CD4-positive, alpha-beta memory T cell (primary cell): ENCODE data around the gene LLGL2. TPM values are rescaled to one million over a fixed set of nuclear protein-coding genes. Genes with fewer than 3 reads are reported as not detected.
A peak's percentile ranks its signal among the peaks of the same experiment; 100 is the strongest.

ENCODE experiments used
- CTCF ChIA-PET: fragments of 350-600 bp; sonication (Branson Sonifier 250); formaldehyde crosslinking; loops from one replicate; lab custom pipeline; 2021; ENCODE audit warnings: inconsistent platforms; ENCODE audit not compliant: partially characterized antibody; lab: Charles Lee
- POLR2A ChIA-PET: fragments of 350-600 bp; sonication (Branson Sonifier 250); formaldehyde crosslinking; loops from one replicate; lab custom pipeline; 2021; ENCODE audit not compliant: partially characterized antibody; lab: Charles Lee
- DNase-seq, 5 donors: peaks; one replicate each; pipeline versions ENCODE4 v3.0.0 to v3.0.0-alpha.2; 2020 to 2022; ENCODE audit warnings: mixed read lengths in 1 of 5
- H3K27ac ChIP-seq: one replicate; pipeline ENCODE4 v1.7.0; 2013; ENCODE audit warnings: low read depth, low read length
- H3K27me3 ChIP-seq: 2 replicates; pipeline ENCODE4 v1.7.0; 2013; ENCODE audit warnings: mild to moderate bottlenecking, low read length, moderate library complexity; ENCODE audit not compliant: insufficient read depth
- H3K36me3 ChIP-seq: 2 replicates; pipeline ENCODE4 v1.7.0; 2013; ENCODE audit warnings: mild to moderate bottlenecking, low read length, moderate library complexity; ENCODE audit not compliant: insufficient read depth
- H3K4me1 ChIP-seq: 2 replicates; pipeline ENCODE4 v1.7.0; 2013; ENCODE audit warnings: mild to moderate bottlenecking, low read length, moderate library complexity; ENCODE audit not compliant: insufficient read depth
- H3K4me3 ChIP-seq, 2 donors: one replicate each; pipeline ENCODE4 v1.7.0; 2013; ENCODE audit warnings: low read length in 2 of 2, mild to moderate bottlenecking in 1 of 2
- H3K9me3 ChIP-seq, 2 donors: one replicate each; pipeline ENCODE4 v1.7.0; 2013; ENCODE audit warnings: low read length in 2 of 2, control low read depth in 1 of 2; ENCODE audit not compliant: control insufficient read depth in 1 of 2
- H3K27ac Mint-ChIP-seq, 7 donors: one replicate each; pipeline ENCODE4 v1.8.0; 2020 to 2021; ENCODE audit warnings: mixed read lengths in 7 of 7, mild to moderate bottlenecking in 6 of 7, inconsistent platforms in 3 of 7, moderate library complexity in 3 of 7
- H3K27me3 Mint-ChIP-seq, 2 donors: one replicate each; pipeline ENCODE4 v1.8.0; 2020 to 2021; ENCODE audit warnings: mixed read lengths in 2 of 2
- H3K36me3 Mint-ChIP-seq, 2 donors: one replicate each; pipeline ENCODE4 v1.8.0; 2020 to 2021; ENCODE audit warnings: mixed read lengths in 2 of 2, inconsistent platforms in 1 of 2, mild to moderate bottlenecking in 1 of 2
- H3K4me1 Mint-ChIP-seq, 4 donors: one replicate each; pipeline ENCODE4 v1.8.0; 2020 to 2021; ENCODE audit warnings: mixed read lengths in 4 of 4, mild to moderate bottlenecking in 1 of 4
- H3K4me3 Mint-ChIP-seq, 8 donors: one replicate each; pipeline ENCODE4 v1.8.0; 2020 to 2021; ENCODE audit warnings: mixed read lengths in 8 of 8, mild to moderate bottlenecking in 7 of 8, moderate library complexity in 6 of 8, inconsistent platforms in 3 of 8
- H3K9me3 Mint-ChIP-seq, 8 donors: one replicate each; pipeline ENCODE4 v1.8.0; 2020 to 2021; ENCODE audit warnings: mixed read lengths in 8 of 8, mild to moderate bottlenecking in 5 of 8, inconsistent platforms in 3 of 8, moderate library complexity in 1 of 8
- intact Hi-C: fragments of 100-400 bp; cut with micrococcal nuclease; formaldehyde crosslinking; loops from one replicate; pipeline ENCODE4 v1.15.1; 2023
- polyA plus RNA-seq, 2 donors: library from polyadenylated mRNA; unstranded; fragments of 300-500 nt; fragmentation: Illumina TruSeq; gene quantifications; one replicate each; pipeline ENCODE4 v1.2.3, GENCODE V29; 2021
- total RNA-seq, 2 experiments: library from RNA; stranded (reverse); gene quantifications; one replicate each; pipeline ENCODE4 v1.2.3, GENCODE V29; 2021

The LLGL2 gene
- total and polyA plus RNA-seq, 4 experiments from 2014 or later, result 19.3 to 43.6 (median 32.2) TPM

- intact Hi-C loops, result no loop called here
- Histone ChIP-seq H3K27me3 (no peaks in the 10 kb centered on the region), H3K9me3 (no peaks in the 10 kb centered on the region), H3K36me3 (no peaks in the 10 kb centered on the region), H3K4me1 (peaks cover 21% of the 10 kb centered on the region), H3K27ac (no peak overlapping the region), H3K4me3 (no peak overlapping the region)
- ChIA-PET POLR2A (interaction anchor here (1.6 kb wide), 1 partner anchor 12 kb away, joined by 6 read pairs; the partner anchor contains the start of gene LLGL2), CTCF (interaction anchor here (1.3 to 1.6 kb wide), 2 partner anchors 9 to 11 kb away, joined by 6 to 7 read pairs; partner anchors contain the start of gene LLGL2)
- H3K27me3 Mint-ChIP-seq, result no peaks in the 10 kb centered on the region
- H3K36me3 Mint-ChIP-seq, result peaks cover 5 to 11% of the 10 kb centered on the region in 2 donors
- H3K4me3 Mint-ChIP-seq, result peak overlapping the region in 4 of 8 donors; percentile 7 to 50 (median 26)
- peak overlapping the region in 1 of 7 donors; percentile 52 for H3K27ac Mint-ChIP-seq
- no peak for DNase-seq
- H3K4me1 Mint-ChIP-seq, result peaks cover 12 to 18% (median 15%) of the 10 kb centered on the region in 4 donors
- H3K9me3 Mint-ChIP-seq, result no peaks in the 10 kb centered on the region
Observed at GRCh38 chr17:75513641-75514000, 11.9 kb upstream of the LLGL2 start.

- Histone ChIP-seq H3K4me1 (peaks cover 29% of the 10 kb centered on the region), H3K27ac (no peak overlapping the region), H3K9me3 (no peaks in the 10 kb centered on the region), H3K36me3 (no peaks in the 10 kb centered on the region), H3K27me3 (no peaks in the 10 kb centered on the region), H3K4me3 (no peak overlapping the region)
- Mint-ChIP-seq H3K9me3 (no peaks in the 10 kb centered on the region), H3K27me3 (no peaks in the 10 kb centered on the region), H3K36me3 (peaks cover 6 to 14% of the 10 kb centered on the region in 2 donors), H3K27ac (peak overlapping the region in 1 of 7 donors; percentile 52), H3K4me1 (peaks cover 13 to 26% (median 17%) of the 10 kb centered on the region in 4 donors), H3K4me3 (peak overlapping the region in 5 of 8 donors; percentile 28 to 57 (median 49))
- intact Hi-C loops, result no loop called here
- no peak for DNase-seq
- POLR2A ChIA-PET, result interaction anchor here (1.4 to 1.6 kb wide), 2 partner anchors 11 to 58 kb away, joined by 3 to 6 read pairs; partner anchors contain the start of genes LLGL2 and TMEM94
- CTCF ChIA-PET, result interaction anchor here (1.3 to 1.6 kb wide), 2 partner anchors 8 to 10 kb away, joined by 6 to 7 read pairs; partner anchors contain the start of gene LLGL2
Observed at GRCh38 chr17:75514299-75514918, 11.1 kb upstream of the LLGL2 start.

- ChIA-PET CTCF (no interaction called here), POLR2A (interaction anchor here (1.4 to 1.6 kb wide), 2 partner anchors 10 to 59 kb away, joined by 3 to 6 read pairs; partner anchors contain the start of genes LLGL2 and TMEM94)
- no peak overlapping the region for H3K27ac Mint-ChIP-seq
- intact Hi-C loops, result loop anchor here (1.0 to 5.0 kb wide), 2 partner anchors 89 to 333 kb away; partner anchors contain the start of gene SUMO2
- no peaks in the 10 kb centered on the region for H3K9me3 Mint-ChIP-seq
- peak overlapping the region in 6 of 8 donors; percentile 28 to 57 (median 36) for H3K4me3 Mint-ChIP-seq
- H3K4me1 ChIP-seq, result peaks cover 29% of the 10 kb centered on the region
- DNase-seq, result no peak
- no peaks in the 10 kb centered on the region for H3K27me3 Mint-ChIP-seq
- H3K9me3 ChIP-seq, result no peaks in the 10 kb centered on the region
- peak overlapping the region in 1 of 2 donors; percentile 74 for H3K4me3 ChIP-seq
- H3K27me3 ChIP-seq, result no peaks in the 10 kb centered on the region
- peaks cover 16 to 31% (median 19%) of the 10 kb centered on the region in 4 donors for H3K4me1 Mint-ChIP-seq
- no peak overlapping the region for H3K27ac ChIP-seq
- peaks cover 3% of the 10 kb centered on the region for H3K36me3 ChIP-seq
- peaks cover 10 to 16% of the 10 kb centered on the region in 2 donors for H3K36me3 Mint-ChIP-seq
Observed at GRCh38 chr17:75514919-75515495, 10.5 kb upstream of the LLGL2 start.

- peaks cover 10 to 16% of the 10 kb centered on the region in 2 donors for H3K36me3 Mint-ChIP-seq
- POLR2A ChIA-PET, result interaction anchor here (0.5 to 2.2 kb wide), 25 partner anchors 10 to 503 kb away, joined by 3 to 72 read pairs (median 5); partner anchors contain the start of genes GALK1, GGA3, GRB2 and LLGL2
- no peaks in the 10 kb centered on the region for H3K27me3 Mint-ChIP-seq
Observed at GRCh38 chr17:75515496-75516254, 9.8 kb upstream of the LLGL2 start, which contains the start of gene CASKIN2. TSS of gene CASKIN2 (minus strand) at chr17:75515537. CDS start at chr17:75513804, 1,733 bp downstream.

GRCh38 chr17:75516255-75516618 is 9.3 kb upstream of the LLGL2 start, which contains the start of gene TSEN54:
TSS of gene TSEN54 (plus strand) at chr17:75516528. CDS start at chr17:75516561, 33 bp downstream.
- Mint-ChIP-seq H3K27ac (peak within 1 kb of the TSS; percentile 84 to 98 (median 95)), H3K4me1 (peaks cover 16 to 31% (median 19%) of the 10 kb centered on the region in 4 donors), H3K4me3 (peak within 1 kb of the TSS; percentile 78 to 91 (median 84)), H3K27me3 (no peaks in the 10 kb centered on the region), H3K9me3 (no peaks in the 10 kb centered on the region), H3K36me3 (peaks cover 10 to 20% of the 10 kb centered on the region in 2 donors)
- Histone ChIP-seq H3K36me3 (peaks cover 7% of the 10 kb centered on the region), H3K27ac (peak within 1 kb of the TSS; percentile 70), H3K4me1 (peaks cover 29% of the 10 kb centered on the region), H3K27me3 (no peaks in the 10 kb centered on the region), H3K9me3 (no peaks in the 10 kb centered on the region), H3K4me3 (peak within 1 kb of the TSS; percentile 69 to 74)
- peak; percentile 92 to 95 (median 93) for DNase-seq
- CTCF ChIA-PET, result interaction anchor here (0.5 to 3.3 kb wide), 18 partner anchors 10 to 1209 kb away, joined by 3 to 24 read pairs (median 5); partner anchors contain the start of genes GRB2, LLGL2, SLC25A19 and TMEM94
- POLR2A ChIA-PET, result interaction anchor here (0.5 to 2.2 kb wide), 27 partner anchors 9 to 504 kb away, joined by 3 to 72 read pairs (median 5); partner anchors contain the start of genes GALK1, GGA3, GRB2 and LLGL2
- intact Hi-C loops, result loop anchor here (1.0 to 5.0 kb wide), 5 partner anchors 9 to 334 kb away; partner anchors contain the start of genes GRB2, LLGL2, SLC25A19 and SUMO2

More at GRCh38 chr17:75515496-75516254, 9.8 kb upstream of the LLGL2 start, which contains the start of gene CASKIN2:
- H3K4me1 Mint-ChIP-seq, result peaks cover 16 to 31% (median 19%) of the 10 kb centered on the region in 4 donors
- DNase-seq, result peak; percentile 68 to 74 (median 70)
- intact Hi-C loops, result loop anchor here (1.0 to 5.0 kb wide), 6 partner anchors 10 to 333 kb away; partner anchors contain the start of genes GRB2, LLGL2, SLC25A19 and SUMO2
- no peaks in the 10 kb centered on the region for H3K9me3 Mint-ChIP-seq
- H3K4me3 ChIP-seq, result peak within 1 kb of the TSS; percentile 69 to 74
- H3K36me3 ChIP-seq, result peaks cover 4% of the 10 kb centered on the region
- CTCF ChIA-PET, result interaction anchor here (0.8 to 3.3 kb wide), 14 partner anchors 10 to 237 kb away, joined by 3 to 24 read pairs (median 6); partner anchors contain the start of genes GRB2, LLGL2, SLC25A19 and TMEM94
- H3K4me1 ChIP-seq, result peaks cover 29% of the 10 kb centered on the region
- H3K27ac Mint-ChIP-seq, result peak within 1 kb of the TSS in 6 of 7 donors; percentile 19 to 75 (median 52)
- no peaks in the 10 kb centered on the region for H3K27me3 ChIP-seq
- no peak within 1 kb of the TSS for H3K27ac ChIP-seq
- peak within 1 kb of the TSS; percentile 70 to 84 (median 80) for H3K4me3 Mint-ChIP-seq
- no peaks in the 10 kb centered on the region for H3K9me3 ChIP-seq
